Mucosa of gallbladder (tissue), 1 donor: ENCODE results near the gene FAM50B. TPM values are rescaled to one million over a fixed set of nuclear protein-coding genes. Genes with fewer than 3 reads are reported as not detected.
A peak's percentile ranks its signal among the peaks of the same experiment; 100 is the strongest.

Experiments
- DNase-seq: peaks from one replicate; pipeline ENCODE4 v3.0.0-alpha.2; 2020; ENCODE audit warnings: low spot score
- total RNA-seq: library from RNA; stranded (reverse); gene quantifications from one replicate; pipeline ENCODE4 v1.2.1, GENCODE V29; 2021
- donor health status: DM: no; HTN: no; CAD: no.

The FAM50B gene
- total RNA-seq, 1 donor from 2014 or later, result 24.8 TPM

DNA sequence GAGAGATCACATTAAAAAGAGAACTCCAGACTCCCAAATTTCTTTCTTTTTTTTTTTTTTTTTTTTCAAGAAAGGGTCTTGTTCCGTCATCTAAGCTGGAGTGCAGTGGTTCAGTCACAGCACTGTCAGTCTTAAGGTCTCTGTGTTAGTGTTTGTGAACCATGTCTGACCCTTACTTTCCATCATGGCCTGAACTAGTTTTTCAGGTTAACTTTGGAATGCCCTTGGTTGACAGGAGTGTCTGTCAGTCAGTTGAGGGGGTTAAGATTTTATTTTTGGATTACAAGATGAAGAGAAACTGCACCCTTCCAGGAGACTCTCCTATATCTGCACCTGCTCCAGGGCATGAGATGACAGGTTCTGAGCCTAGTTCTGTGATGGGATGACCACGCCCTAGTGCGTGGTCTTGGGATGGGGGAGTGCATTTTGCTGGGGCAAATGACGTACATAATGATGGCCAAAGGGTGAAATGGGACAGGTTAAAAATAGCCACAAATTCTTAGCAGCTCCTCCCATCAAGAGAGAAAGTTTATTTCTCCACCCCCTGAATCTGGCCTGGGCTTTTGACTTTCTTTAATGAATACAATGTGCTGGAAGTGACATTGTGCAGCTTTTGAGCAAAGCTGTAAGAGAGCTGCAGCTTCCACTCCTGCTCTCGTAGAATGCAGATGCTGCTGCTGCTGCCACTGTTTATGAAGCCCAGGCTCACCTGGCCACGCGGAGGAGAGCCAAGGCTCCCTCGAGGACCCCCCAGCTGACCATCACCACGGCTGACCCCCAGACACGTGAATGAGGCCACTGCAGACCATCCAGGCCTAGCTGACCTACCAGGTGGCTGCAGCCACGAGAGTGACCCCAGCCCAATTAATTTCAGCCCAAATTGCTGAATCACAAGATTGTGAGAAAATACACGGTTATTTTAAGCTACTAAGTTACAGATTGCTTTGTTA, 29.7 kb upstream of the FAM50B start:
- no peak for DNase-seq

DNA sequence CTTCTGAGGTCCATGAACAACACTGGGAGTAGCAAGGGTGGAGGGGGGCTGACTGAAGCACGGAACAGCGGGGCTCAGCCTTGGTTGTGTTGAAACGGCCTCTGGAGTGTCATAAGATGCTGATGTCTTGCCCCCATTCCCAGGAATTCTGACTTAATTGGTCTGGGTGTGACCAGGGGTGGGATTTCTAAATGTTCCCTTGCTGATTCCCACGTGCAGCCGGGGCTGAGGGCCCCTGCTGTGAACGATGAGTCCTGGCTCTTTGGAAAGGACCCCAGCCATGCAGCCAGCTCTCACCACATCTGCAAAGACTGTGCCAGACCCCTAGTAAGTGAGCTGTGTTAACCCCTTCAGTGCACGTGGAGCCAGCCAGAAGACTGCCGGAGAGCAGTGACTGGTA, 28.6 kb upstream of the FAM50B start:
- no peak for DNase-seq

DNA sequence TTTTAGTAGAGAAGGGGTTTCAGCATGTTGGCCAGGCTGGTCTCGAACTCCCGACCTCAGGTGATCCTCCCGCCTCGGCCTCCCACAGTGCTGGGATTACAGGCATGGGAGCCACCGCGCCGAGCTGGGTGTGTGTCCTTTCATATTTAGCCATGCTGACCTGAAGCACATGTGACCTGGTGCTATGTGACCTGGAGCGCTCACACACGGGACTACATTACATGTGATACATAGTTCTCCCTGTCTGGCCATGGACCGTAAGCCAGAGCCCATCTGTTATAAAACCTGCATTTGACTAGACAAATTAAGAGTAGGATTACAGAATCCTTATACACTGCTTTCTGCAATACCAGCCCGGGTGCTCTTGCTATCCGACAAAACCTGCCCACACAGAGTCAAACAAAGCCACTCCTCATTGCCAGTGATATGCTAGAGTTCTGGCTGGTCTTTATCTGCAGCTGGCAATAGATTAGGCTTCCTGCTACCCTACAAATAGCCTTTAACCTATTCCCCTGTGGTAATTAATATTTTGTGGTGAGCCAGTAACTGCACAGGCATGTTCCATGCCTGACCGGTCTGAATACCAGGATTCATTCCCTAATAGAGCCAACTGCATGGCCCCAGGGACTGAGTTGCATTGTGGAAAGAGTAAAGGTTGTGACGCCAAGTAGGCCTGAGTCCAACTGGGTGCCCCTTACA, 26.3 kb upstream of the FAM50B start:
- peak; percentile 17 for DNase-seq

DNA sequence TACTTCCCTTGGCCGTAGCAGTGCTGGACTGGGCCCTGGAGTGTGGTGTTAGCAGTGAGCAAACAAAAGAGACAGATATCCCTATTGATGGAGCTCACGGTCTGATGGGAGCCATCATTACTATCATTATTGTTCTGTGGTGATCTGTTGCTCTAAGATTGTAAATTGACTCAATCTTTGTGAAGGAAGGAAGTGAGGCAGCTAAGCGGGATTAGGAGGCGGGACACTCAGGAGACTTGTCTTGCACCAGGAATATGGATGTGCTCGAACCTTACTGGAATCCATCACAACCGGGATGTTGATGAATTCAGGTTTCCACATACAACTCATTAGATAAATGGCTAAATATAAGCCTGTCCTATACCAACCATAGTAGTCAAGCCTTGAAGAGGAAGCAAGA, 25.5 kb upstream of the FAM50B start:
- no peak for DNase-seq

DNA sequence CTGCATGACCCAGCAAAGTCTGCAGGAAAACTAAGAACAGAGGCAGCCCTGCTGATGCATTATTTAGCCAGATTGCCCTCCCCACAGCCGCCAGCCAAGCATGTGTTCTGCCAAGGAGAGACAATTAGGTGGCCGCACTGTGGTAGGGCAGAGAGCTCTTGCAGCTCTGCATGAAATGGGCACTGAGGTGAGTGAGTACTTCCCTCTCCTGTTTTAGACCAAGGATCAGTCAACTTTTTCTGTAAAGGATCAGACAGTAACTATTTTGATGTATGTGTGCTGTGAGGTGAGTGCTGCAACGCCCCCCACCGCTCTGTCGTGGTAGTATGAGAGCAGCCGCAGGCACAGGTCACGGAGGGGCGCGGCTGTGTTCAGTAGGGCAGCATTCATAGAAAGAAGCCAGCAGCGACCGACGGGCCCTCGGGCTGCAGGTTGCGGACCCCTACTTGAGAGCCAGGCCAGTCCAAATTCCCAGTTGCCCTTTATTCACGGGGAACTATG, 23.8 kb upstream of the FAM50B start:
- peak; percentile 47 for DNase-seq

DNA sequence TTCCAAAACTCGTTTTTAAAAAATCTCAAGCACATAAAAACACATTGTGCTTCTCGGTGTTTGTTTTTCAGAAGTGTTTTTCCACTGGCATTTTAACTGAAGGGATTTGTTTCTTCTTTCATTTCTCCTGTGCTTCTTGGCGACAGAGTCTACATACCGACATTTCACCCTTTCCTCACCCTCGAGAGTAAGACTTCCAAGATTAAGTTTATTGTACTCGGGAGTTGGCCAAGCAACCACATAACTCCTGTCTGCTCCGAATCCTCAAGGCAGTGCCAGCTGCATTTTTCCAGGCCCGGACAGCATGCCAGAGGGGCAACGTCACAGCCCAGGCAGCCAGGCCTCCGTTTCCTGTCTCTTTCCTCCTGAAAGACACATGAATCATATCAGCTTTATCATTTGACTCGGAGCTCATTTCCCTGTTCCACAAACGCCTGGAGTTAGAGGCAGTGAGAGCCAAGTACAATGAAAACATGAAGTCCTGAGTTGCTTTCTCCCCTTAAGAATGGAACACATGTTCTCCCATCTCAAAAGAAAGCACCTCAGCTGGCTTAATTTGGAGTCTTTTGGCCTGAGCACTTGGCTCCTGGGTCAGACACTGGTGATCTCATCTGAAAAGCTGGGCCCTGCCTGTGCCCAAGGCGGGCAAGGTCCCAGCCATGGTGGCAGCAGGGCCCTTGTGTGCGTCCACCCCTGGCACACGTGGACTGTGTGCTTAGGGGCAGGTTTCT, 23.2 kb upstream of the FAM50B start:
- peak; percentile 92 for DNase-seq

DNA sequence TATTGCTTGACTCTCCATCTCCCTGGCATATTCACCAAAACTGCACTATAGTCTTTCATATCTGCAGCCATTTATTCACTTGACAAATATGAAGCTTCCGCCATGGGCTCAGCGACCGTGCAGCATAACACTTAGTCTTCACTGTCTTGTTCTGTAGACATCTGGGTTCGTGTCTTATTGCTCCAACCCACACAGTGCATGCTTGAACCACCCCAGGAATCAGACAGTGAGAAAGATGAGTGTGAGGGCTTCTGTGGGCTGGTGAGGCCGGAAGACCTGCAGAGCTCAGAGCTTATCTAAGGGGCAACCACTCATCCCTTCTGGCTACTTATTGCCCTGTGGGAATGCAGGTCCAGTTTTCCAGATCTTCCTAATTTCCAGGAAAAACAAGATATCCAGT, 19.9 kb upstream of the FAM50B start:
- no peak for DNase-seq

DNA sequence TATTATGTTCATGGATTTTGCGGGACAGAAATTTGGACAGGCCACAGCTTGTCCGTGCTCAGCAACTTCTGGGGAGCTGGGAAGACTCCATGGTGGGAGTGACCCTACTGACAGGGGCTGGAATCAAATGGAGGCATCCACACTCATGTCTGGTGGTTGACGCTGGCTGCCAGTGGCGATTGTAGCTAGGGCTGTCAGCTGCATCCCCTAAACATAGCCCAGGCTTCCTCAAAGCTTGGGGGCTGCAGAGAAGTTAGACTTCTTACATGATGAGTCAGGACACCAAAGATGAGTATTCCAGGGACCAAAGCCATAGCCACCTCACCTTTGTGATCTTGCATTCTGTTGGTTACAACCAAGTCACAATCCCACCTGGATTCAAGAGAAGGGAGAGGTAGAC, 18.4 kb upstream of the FAM50B start:
- DNase-seq, result no peak

DNA sequence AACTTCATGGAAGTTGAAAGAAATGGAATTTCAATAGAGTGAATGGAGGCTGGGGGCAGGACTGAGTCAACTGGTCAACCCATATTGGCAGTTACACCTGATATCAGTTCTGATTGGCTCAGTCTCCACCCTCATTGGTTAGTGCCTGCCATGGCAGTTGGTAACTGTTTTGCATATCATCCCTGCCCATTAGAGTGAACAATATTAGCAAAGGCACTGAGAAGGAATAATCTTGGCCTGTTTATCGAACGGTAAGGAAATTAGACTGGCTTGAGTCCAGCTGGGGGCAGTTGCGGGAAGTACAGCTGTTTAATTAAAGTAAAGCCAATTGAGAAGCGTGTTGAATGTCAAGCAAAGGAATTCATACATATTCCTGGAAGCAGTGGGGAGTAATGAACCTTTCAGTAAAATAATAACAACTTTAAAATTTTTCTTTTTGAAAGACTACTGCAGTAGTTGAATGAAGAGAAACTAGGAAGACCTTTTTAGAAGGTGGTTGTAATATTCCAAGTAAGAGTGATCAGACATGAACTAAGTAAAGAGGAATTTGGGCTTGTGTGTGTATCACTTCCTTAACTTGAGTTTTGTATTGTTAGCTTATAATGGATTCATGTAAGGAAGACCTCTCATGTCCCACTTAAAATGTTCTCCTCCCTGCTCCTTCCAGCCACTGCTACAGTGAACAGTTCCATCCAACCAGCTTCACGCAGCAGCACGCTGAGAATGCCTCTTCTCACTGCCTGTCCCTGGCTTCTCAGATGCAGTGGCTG, 17.2 kb upstream of the FAM50B start:
- DNase-seq, result no peak

DNA sequence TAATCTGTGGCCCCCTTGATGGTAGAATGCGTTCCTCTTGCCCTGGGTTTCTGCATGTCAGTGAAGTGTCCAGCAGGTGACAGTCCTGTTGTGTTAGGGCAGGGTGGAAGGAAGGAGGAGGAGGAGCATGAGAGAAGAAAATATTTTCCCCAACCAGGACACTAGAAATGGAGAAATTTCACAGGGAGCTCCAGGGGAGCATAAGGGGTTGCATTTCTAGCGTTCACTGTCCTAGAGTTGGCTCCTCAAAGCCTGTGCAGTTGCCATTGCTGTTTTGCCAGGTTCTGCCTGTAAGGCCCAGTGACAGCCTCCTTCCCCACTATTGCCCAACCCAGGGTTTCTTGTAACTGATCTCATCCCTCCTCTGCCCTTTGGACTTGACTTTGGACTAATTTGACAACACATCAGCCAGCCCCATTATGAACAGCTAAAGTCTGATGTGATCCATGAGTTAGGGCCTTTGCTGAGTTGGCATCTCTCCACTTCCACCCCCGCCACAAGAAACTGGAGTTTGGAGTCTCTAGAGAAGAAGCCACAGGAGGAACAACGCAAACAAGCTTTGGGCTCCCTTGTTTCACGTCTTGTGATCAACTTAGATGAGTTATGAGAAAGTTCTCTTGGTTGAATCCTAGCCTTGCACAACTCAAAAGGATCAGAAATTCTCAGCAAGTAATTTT, 14.0 kb upstream of the FAM50B start:
- DNase-seq, result peak; percentile 84

DNA sequence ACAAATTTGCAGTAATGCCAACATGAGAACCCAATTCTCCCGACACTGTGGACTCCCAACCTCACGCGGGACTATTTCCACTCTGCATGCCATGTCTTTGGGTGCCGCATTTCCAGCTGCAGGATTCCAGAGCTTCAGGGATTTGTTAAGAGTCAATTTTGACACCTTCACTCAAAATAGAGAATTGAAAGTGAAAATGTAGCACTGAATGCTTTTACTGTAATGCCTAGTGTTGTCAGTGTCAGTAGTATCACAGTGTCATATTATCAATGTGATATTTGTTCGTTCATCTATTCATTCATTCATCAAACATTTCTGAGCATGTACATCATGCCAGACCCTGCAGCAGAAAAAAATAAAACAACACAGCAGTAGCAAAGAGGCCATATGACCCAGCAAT, 13.4 kb upstream of the FAM50B start:
- DNase-seq, result no peak

DNA sequence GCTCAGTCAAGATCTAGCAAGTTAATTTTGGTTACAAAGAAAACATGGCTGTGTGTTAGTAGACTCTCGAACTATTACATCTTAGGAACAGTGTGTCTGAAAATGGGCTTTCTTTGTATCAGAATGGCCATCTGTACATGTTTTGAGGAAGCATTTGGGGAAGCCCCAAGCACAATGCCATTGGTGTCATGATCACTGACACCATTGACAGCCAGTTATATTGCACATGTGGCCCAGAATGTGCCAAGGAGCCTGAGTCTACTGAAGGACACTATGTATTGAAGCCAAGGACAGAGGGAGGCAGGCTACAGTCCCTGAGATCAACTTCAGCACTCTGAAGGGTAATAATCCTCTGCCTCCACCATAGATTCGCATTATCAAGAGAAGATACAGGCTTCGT, 12.6 kb upstream of the FAM50B start:
- DNase-seq, result no peak

DNA sequence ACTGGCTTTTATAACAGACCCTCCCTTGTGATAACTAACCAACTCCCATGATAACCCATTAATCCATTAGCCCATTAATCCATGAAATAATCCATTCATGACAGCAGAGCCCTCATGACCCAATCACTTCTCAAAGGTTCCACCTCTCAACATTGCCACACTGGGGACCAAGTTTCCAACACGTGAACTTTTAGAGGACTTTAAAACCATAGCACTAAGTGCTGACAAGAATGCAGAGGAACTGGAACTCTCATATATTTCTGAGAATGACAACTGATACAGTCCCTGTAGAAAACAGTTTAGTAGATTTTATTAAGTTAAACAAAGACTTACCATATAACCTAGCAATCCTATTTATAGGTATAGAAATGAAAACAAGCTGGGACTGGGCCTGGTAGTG, 11.4 kb upstream of the FAM50B start:
- no peak for DNase-seq

DNA sequence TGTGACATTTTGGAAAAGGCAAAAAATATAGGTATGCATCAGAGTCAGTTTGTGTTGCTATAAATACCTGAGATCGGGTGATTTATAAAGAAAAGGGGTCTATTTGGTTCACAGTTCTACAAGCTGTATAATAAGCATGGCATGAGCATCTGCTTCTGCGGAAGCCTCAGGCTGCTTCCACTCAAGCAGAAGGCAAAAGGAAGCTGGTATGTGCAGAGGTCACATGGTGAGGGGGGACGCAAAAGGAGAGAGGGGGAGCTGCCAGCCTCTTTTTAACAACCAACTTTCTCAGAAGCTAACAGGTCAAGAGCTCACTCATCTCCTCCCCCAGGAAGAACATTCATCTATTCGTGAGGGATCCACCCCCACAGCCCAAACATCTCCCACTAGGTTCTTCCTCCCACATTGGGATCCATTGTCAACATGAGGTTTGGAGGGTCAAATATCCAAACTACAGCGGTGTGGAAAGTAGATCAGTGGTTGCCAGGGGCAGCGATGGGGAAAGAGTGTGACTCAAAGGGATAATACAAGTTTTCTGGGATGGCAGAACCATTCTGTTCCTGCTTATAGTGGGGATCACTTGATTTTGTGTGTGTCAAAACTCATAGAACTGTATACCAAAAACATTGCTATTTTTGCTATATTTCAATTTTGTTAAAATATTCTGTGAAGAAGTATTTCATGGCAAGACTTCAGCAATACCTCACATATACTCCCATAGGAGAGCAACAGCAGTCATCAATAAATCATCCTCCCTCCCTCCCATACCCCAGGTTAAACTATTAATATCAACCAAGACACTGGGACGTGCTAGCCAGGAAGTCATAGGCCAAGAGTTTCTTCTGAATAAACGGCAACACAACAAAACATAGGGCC, 9.9 kb upstream of the FAM50B start:
- no peak for DNase-seq

DNA sequence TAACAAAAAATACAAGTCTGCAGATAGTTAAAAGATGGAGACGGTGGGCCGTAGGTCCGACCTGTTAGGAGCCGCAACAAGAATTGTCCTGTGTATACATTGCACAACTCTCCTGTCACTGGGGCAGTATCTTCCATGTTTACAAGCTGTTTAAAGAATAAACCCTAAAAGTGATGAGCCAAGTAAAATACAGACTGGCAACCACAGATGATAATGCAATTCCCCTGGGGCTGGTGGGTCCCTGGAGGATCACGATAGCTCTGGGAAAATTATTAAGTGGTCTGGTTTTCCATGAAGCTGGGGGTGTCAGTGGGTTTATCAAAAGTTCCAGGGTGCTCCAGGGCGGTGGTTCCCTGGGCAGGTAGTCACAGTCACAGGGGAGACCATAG, 8.1 kb upstream of the FAM50B start:
- no peak for DNase-seq

DNA sequence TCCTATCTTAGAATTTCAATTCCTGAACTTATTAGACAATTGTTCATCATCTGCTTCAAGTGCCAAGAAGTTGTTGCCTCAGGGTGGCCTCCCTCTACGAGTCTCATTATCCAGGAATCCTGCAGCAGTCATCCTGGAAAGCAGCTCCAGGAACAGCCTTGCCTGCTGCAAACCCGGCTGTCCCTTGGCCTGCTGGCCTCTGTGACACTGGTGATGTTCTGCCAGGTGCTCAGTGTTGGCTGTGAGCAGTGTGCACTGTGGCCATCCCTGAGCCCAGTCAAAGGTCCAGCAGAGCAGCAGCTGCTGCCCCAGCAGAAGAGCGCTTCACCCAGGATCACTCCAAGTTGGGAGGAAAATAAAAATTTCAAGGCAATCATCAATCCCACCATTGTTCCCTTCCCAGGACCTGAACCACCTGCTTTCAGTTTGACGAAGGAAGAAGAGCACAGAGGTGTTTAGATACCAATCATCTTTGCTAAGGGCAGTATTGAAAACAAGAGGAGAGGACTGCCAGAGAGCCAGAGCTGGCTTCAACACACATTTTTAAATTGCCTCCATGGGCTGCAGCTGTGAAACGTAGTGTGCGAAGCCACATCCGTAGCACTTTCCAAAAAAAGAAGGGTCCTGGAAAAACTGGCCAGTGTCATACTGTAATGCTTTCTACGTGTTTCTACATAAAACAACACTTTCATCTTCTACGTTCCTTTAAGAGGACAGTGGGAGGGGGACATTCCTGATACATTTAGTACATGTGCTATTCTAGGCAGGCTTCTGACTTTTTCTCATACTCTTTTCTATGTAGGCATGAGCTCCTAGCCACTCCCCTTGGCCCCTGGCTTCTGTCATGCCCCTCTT, 7.2 kb upstream of the FAM50B start:
- DNase-seq, result peak; percentile 31

DNA sequence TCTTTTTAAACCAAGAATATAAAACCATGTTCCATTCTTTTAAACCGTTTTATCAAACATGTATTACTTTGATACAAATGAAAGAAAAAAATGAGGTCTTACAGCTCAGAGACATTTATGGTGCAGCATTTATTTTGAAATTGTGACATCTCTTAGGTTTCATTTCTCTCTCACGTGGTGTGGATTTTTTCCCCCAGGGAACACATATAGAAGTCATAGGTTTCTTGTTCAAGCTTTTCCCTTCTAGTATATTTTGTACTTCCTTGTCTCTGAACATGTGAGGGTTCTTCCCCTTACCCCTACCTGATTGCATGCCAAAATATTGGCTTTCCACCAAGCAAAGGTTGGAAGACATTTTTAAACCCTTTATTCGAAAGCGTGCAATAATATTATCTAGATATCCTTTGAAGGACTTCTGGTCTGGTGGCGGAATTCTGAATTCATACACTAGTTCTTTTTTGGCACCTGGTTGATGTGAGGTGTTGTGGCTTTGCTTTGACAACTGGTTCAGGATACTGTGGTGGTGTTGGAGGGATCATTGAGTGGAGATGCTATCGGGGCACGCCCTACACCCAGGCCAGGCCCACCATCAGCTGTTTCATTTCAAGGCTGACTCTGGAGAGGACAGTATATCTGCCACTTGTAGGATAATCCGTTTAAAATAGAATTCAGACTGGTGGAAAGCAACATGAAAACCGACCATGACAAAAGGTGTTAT, 5.6 kb upstream of the FAM50B start:
- DNase-seq, result no peak

DNA sequence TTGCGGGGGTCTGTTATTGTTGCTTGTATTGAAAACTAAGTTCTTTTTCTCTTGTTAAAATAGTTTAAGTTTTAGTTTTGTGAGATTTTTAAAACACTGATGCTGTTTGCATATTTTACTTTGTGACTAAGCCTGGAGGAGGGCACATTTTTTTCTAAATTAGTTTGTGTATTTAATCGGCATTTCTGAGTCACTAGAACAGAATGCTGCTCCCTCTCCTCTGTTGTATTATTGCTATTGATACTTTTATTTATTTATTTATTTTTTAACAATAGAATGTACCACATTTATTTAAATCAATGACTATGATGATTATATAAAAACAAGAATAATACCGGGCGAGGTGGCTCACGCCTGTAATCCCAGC, 5.1 kb upstream of the FAM50B start:
- DNase-seq, result no peak
